ENCODE measurements around the gene C12orf60. TPM values are rescaled to one million over a fixed set of nuclear protein-coding genes. Genes with fewer than 3 reads are reported as not detected.

Gene C12orf60
- total RNA-seq, 2 experiments from 2014 or later = 1.4 to 1.5 TPM

GRCh38 chr12:14810953-14811483 lies 7.5 kb downstream of the C12orf60 start:
- ChIA-PET CTCF (interaction anchor here (0.8 to 3.1 kb wide), 8 partner anchors 10 to 410 kb away, joined by 3 to 11 read pairs (median 6); partner anchors contain the start of gene RERG), POLR2A (interaction anchor here (0.7 to 1.4 kb wide), 3 partner anchors 40 to 1077 kb away, joined by 3 read pairs; a partner anchor contains a TSS)
- no peak overlapping the region for H3K4me3 Mint-ChIP-seq
- no peaks in the 10 kb centered on the region for H3K36me3 Mint-ChIP-seq (ENCODE audit: low read depth)
- H3K27me3 Mint-ChIP-seq (ENCODE audit: low read depth) = no peaks in the 10 kb centered on the region
- no peaks in the 10 kb centered on the region for H3K9me3 Mint-ChIP-seq (ENCODE audit: insufficient read depth)
- no peak overlapping the region for H3K27ac Mint-ChIP-seq
- no peak for ATAC-seq
- peaks cover 16% of the 10 kb centered on the region for H3K4me1 Mint-ChIP-seq (ENCODE audit: low read depth)
- no peak for DNase-seq

DNA sequence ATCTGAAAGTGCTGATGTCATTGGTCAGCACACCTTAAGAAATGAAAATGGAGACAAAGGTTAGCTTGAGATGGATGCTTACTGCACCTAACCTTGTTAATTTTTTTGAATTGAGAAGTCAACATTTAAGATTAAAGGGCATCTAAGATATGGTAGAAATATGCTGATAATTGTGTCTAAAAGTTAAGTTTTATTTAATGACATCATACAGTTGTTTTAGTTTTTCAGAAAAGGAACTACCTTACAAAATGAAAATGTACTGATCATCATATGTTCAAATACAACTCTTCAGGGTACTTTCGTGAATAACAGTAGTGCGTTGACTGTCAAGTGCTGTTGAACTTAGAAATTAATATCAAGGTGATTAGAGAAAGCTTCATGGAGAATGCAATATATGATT lies 8.0 kb downstream of the C12orf60 start:
- H3K27ac Mint-ChIP-seq = no peak overlapping the region
- peaks cover 13% of the 10 kb centered on the region for H3K4me1 Mint-ChIP-seq (ENCODE audit: low read depth)
- CTCF ChIA-PET = interaction anchor here (0.8 to 3.1 kb wide), 6 partner anchors 11 to 184 kb away, joined by 3 to 11 read pairs (median 4); no protein-coding TSS in a partner anchor
- POLR2A ChIA-PET = interaction anchor here (0.7 kb wide), 1 partner anchor 1076 kb away, joined by 3 read pairs; no protein-coding TSS in a partner anchor
- no peaks in the 10 kb centered on the region for H3K9me3 Mint-ChIP-seq (ENCODE audit: insufficient read depth)
- DNase-seq (no peak), ATAC-seq (no peak)
- H3K27me3 Mint-ChIP-seq (ENCODE audit: low read depth) = no peaks in the 10 kb centered on the region
- H3K36me3 Mint-ChIP-seq (ENCODE audit: low read depth) = no peaks in the 10 kb centered on the region
- no peak overlapping the region for H3K4me3 Mint-ChIP-seq

- ChIA-PET CTCF (interaction anchor here (1.1 kb wide), 1 partner anchor 8 kb away, joined by 3 read pairs; no protein-coding TSS in a partner anchor), POLR2A (interaction anchor here (0.6 kb wide), 1 partner anchor 10 kb away, joined by 3 read pairs; the partner anchor contains the start of gene C12orf60)
- ATAC-seq (no peak), DNase-seq (no peak)
- Mint-ChIP-seq H3K27ac (no peak within 1 kb of the TSS), H3K36me3 (ENCODE audit: low read depth) (no peaks in the 10 kb centered on the region), H3K4me3 (no peak within 1 kb of the TSS), H3K4me1 (ENCODE audit: low read depth) (peaks cover 18% of the 10 kb centered on the region), H3K9me3 (ENCODE audit: insufficient read depth) (no peaks in the 10 kb centered on the region), H3K27me3 (ENCODE audit: low read depth) (peaks cover 2% of the 10 kb centered on the region)
These were observed 10.5 kb downstream of the C12orf60 start, which contains the start of gene SMCO3 for GRCh38 chr12:14814014-14814413. Gene SMCO3, minus strand, starts transcription at chr12:14814182. Its CDS starts 7,502 bp downstream, at chr12:14806680.

- CTCF ChIA-PET = no interaction called here
- Mint-ChIP-seq H3K36me3 (ENCODE audit: low read depth) (peaks cover 3% of the 10 kb centered on the region), H3K4me1 (ENCODE audit: low read depth) (peaks cover 3% of the 10 kb centered on the region), H3K27ac (no peak overlapping the region), H3K9me3 (ENCODE audit: insufficient read depth) (no peaks in the 10 kb centered on the region), H3K27me3 (ENCODE audit: low read depth) (no peaks in the 10 kb centered on the region), H3K4me3 (no peak overlapping the region)
- no peak for DNase-seq
- ATAC-seq = no peak
- POLR2A ChIA-PET = no interaction called here
These were observed 20.7 kb downstream of the C12orf60 start for GRCh38 chr12:14824012-14824634.

DNA sequence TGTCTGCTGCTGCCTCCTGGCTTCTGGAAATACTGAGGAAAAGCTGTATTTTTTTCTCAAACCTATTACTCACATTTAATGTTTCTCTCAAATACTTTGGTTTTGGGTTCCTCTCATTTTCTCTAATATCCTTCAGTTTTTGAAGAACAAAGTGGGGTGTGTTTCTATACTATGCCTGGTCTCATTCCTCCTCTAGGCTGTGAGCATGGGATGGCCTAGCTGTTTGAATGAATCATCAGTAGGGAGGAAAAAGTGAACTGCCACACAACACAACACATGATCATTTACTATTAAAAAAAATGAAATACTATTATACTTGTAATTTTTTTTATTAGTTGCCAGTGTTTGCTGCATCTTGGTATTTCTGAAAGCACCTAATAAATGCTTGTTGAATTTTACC lies 21.8 kb downstream of the C12orf60 start:
- no peak for ATAC-seq
- Mint-ChIP-seq H3K4me1 (ENCODE audit: low read depth) (peaks cover 3% of the 10 kb centered on the region), H3K27ac (no peak overlapping the region), H3K36me3 (ENCODE audit: low read depth) (peaks cover 3% of the 10 kb centered on the region), H3K27me3 (ENCODE audit: low read depth) (no peaks in the 10 kb centered on the region), H3K9me3 (ENCODE audit: insufficient read depth) (no peaks in the 10 kb centered on the region), H3K4me3 (no peak overlapping the region)
- CTCF ChIA-PET = interaction anchor here (1.3 kb wide), 1 partner anchor 101 kb away, joined by 3 read pairs; no protein-coding TSS in a partner anchor
- POLR2A ChIA-PET = no interaction called here
- no peak for DNase-seq

DNA sequence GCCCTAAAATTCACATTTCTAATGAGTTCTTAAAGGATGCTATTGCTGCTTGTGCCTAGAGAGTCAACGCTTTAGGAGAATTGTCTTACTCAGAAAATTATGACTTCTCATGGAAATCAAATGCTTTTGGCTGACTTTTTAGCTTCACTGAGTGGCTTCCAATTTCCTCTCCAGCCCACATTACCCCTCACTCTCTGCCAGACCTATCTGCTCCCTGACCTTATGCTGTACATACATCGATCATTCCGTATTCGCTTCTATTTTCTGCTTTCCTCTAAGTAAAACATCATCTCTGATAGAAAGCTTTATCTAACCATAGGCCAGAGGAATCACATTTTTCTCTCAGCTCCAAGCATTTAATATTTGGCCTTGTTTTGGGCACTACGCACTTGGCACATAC lies 23.0 kb downstream of the C12orf60 start:
- no peak overlapping the region for H3K27ac Mint-ChIP-seq
- DNase-seq (no peak), ATAC-seq (no peak)
- ChIA-PET POLR2A (no interaction called here), CTCF (no interaction called here)
- H3K4me1 Mint-ChIP-seq (ENCODE audit: low read depth) = peaks cover 3% of the 10 kb centered on the region
- H3K9me3 Mint-ChIP-seq (ENCODE audit: insufficient read depth) = no peaks in the 10 kb centered on the region
- no peak overlapping the region for H3K4me3 Mint-ChIP-seq
- peaks cover under 1% of the 10 kb centered on the region for H3K36me3 Mint-ChIP-seq (ENCODE audit: low read depth)
- peaks cover 3% of the 10 kb centered on the region for H3K27me3 Mint-ChIP-seq (ENCODE audit: low read depth)

DNA sequence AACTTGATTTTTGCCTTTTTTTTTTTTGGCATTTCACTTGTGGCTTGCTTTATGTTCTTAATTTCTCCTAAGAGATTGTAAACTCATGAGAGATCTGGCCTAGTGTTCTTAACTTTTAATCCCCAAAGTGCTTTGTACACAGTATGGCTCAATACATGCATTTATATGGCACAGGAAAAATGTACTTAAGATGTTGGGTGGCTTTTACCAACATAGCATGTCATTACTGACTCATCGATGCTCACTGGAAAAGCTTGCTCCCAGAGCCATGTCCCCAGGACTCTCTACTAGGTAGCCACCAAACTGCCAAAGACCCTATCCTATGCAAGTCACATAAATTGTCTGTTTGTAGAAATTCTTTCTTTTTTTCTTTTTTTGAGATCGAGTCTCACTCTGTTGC lies 23.6 kb downstream of the C12orf60 start:
- no peak overlapping the region for H3K4me3 Mint-ChIP-seq
- ChIA-PET CTCF (no interaction called here), POLR2A (no interaction called here)
- no peak overlapping the region for H3K27ac Mint-ChIP-seq
- no peaks in the 10 kb centered on the region for H3K36me3 Mint-ChIP-seq (ENCODE audit: low read depth)
- ATAC-seq (no peak), DNase-seq (no peak)
- no peaks in the 10 kb centered on the region for H3K9me3 Mint-ChIP-seq (ENCODE audit: insufficient read depth)
- peaks cover 3% of the 10 kb centered on the region for H3K27me3 Mint-ChIP-seq (ENCODE audit: low read depth)
- peaks cover 3% of the 10 kb centered on the region for H3K4me1 Mint-ChIP-seq (ENCODE audit: low read depth)

- ChIA-PET POLR2A (no interaction called here), CTCF (interaction anchor here (0.6 to 1.4 kb wide), 3 partner anchors 8 to 35 kb away, joined by 3 to 4 read pairs (median 4); no protein-coding TSS in a partner anchor)
- peaks cover 7% of the 10 kb centered on the region for H3K27me3 Mint-ChIP-seq (ENCODE audit: low read depth)
- ATAC-seq (no peak), DNase-seq (no peak)
- H3K9me3 Mint-ChIP-seq (ENCODE audit: insufficient read depth) = no peaks in the 10 kb centered on the region
- no peak overlapping the region for H3K4me3 Mint-ChIP-seq
- H3K27ac Mint-ChIP-seq = no peak overlapping the region
- no peaks in the 10 kb centered on the region for H3K36me3 Mint-ChIP-seq (ENCODE audit: low read depth)
- no peaks in the 10 kb centered on the region for H3K4me1 Mint-ChIP-seq (ENCODE audit: low read depth)
These were observed 25.4 kb downstream of the C12orf60 start for GRCh38 chr12:14828892-14829291.

DNA sequence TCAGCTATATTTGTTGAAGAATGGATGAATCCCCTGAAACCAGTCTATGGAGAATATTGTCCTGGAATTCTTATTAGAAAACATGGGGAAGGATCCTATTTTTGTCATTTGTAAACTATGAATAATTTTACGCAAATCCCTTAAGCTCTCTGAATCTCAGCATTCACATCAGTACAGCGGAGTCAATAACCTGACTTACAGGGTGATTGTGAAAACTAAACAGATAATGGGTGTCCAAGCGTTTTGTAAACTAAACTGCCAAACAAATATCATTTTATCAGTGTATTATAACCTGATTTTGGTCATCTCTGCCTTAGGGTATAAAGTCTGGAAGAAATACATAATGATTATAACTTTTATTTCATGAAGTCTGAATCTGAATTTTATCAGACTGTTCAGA lies 29.9 kb downstream of the C12orf60 start:
- ATAC-seq (no peak), DNase-seq (no peak)
- H3K36me3 Mint-ChIP-seq (ENCODE audit: low read depth) = no peaks in the 10 kb centered on the region
- no peak overlapping the region for H3K4me3 Mint-ChIP-seq
- CTCF ChIA-PET = interaction anchor here (1.5 to 1.8 kb wide), 2 partner anchors 11 to 13 kb away, joined by 3 to 6 read pairs; no protein-coding TSS in a partner anchor
- no peaks in the 10 kb centered on the region for H3K4me1 Mint-ChIP-seq (ENCODE audit: low read depth)
- H3K27ac Mint-ChIP-seq = no peak overlapping the region
- peaks cover 16% of the 10 kb centered on the region for H3K27me3 Mint-ChIP-seq (ENCODE audit: low read depth)
- POLR2A ChIA-PET = interaction anchor here (1.2 kb wide), 1 partner anchor 63 kb away, joined by 3 read pairs; no protein-coding TSS in a partner anchor
- H3K9me3 Mint-ChIP-seq (ENCODE audit: insufficient read depth) = no peaks in the 10 kb centered on the region

GRCh38 chr12:14833952-14834351 lies 30.5 kb downstream of the C12orf60 start:
- Mint-ChIP-seq H3K36me3 (ENCODE audit: low read depth) (no peaks in the 10 kb centered on the region), H3K4me3 (no peak overlapping the region), H3K9me3 (ENCODE audit: insufficient read depth) (no peaks in the 10 kb centered on the region), H3K27me3 (ENCODE audit: low read depth) (peaks cover 16% of the 10 kb centered on the region), H3K4me1 (ENCODE audit: low read depth) (no peaks in the 10 kb centered on the region), H3K27ac (no peak overlapping the region)
- ATAC-seq = no peak
- POLR2A ChIA-PET = no interaction called here
- DNase-seq = no peak
- CTCF ChIA-PET = interaction anchor here (1.4 to 1.8 kb wide), 2 partner anchors 11 to 13 kb away, joined by 3 to 6 read pairs; no protein-coding TSS in a partner anchor

- CTCF ChIA-PET = interaction anchor here (1.0 to 1.4 kb wide), 2 partner anchors 13 to 161 kb away, joined by 3 read pairs; no protein-coding TSS in a partner anchor
These were observed 31.0 kb downstream of the C12orf60 start for GRCh38 chr12:14834509-14834908.

More at GRCh38 chr12:14834509-14834908, 31.0 kb downstream of the C12orf60 start:
- H3K9me3 Mint-ChIP-seq (ENCODE audit: insufficient read depth) = no peaks in the 10 kb centered on the region
- H3K27me3 Mint-ChIP-seq (ENCODE audit: low read depth) = peaks cover 18% of the 10 kb centered on the region
- no peak overlapping the region for H3K4me3 Mint-ChIP-seq
- ATAC-seq (no peak), DNase-seq (no peak)
- POLR2A ChIA-PET = interaction anchor here (0.6 kb wide), 1 partner anchor 1103 kb away, joined by 3 read pairs; no protein-coding TSS in a partner anchor
- H3K4me1 Mint-ChIP-seq (ENCODE audit: low read depth) = no peaks in the 10 kb centered on the region
- H3K27ac Mint-ChIP-seq = no peak overlapping the region
- H3K36me3 Mint-ChIP-seq (ENCODE audit: low read depth) = no peaks in the 10 kb centered on the region
